K562 (cell line): ENCODE results near the gene DCLK1. TPM values are rescaled to one million over a fixed set of nuclear protein-coding genes. Genes with fewer than 3 reads are reported as not detected.

Source experiments
- ATAC-seq: fragments of 200-7000 bp; cut with Tn5 transposase; 3 replicates; pipeline ENCODE4 v1.9.1; 2020; ENCODE audit warnings: moderate library complexity
- BruUV-seq: library from RNA; stranded (reverse); fragments of 400-500 nt; replicated peaks from 2 replicates; lab custom pipeline; 2021; lab: Mats Ljungman, UMichigan
- CTCF ChIA-PET: fragments of 300-600 bp; formaldehyde crosslinking; extraction: SDS; loops from one replicate; lab custom pipeline; 2021; ENCODE audit warnings: low intra/inter-chr PET ratio; lab: Yijun Ruan, JAX
- POLR2A ChIA-PET: fragments of 300-600, 350-650 bp; sonication (Branson Sonifier 250); formaldehyde crosslinking; extraction: SDS; loops from one replicate; lab custom pipeline; 2021; ENCODE audit warnings: antibody characterized with exemption, inconsistent platforms; lab: Yijun Ruan, JAX
- DNase-seq, 4 experiments: peaks; one replicate each; pipeline versions ENCODE4 v3.0.0 to v3.0.0-alpha.2; 2011 to 2018; ENCODE audit warnings: low spot score in 3 of 4, mixed read lengths in 3 of 4; ENCODE audit errors: extremely low read depth in 1 of 4
- FAIRE-seq: peaks from 2 replicates; lab custom pipeline; 2011; peaks lifted over from hg19 to GRCh38; lab: Jason Lieb, UNC
- H2AFZ ChIP-seq: 2 replicates; pipeline ENCODE4 v1.6.0; 2011; ENCODE audit warnings: low read depth, low read length, control low read depth, inconsistent platforms
- H3K27ac ChIP-seq: fragments of 200-600 bp; 3 replicates; pipeline ENCODE4 v1.8.0; 2011; ENCODE audit warnings: low read depth, mild to moderate bottlenecking, control low read depth, inconsistent platforms, low read length, moderate library complexity, mixed read lengths; ENCODE audit errors: extremely low read depth
- H3K27me3 ChIP-seq, 2 experiments: fragments of 300-600 bp in 1 of 2; 2 replicates in 1 of 2; 3 replicates in 1 of 2; pipeline versions ENCODE4 v1.6.0 to v1.8.0; 2011; ENCODE audit warnings: inconsistent platforms in 2 of 2, low read length in 2 of 2, mild to moderate bottlenecking in 1 of 2, mixed read lengths in 1 of 2, moderate library complexity in 1 of 2; ENCODE audit not compliant: control insufficient read depth in 2 of 2, insufficient read depth in 2 of 2
- H3K36me3 ChIP-seq: fragments of 300-600 bp; 3 replicates; pipeline ENCODE4 v1.8.0; 2011; ENCODE audit warnings: mild to moderate bottlenecking, low read length, inconsistent platforms; ENCODE audit not compliant: control insufficient read depth, insufficient read depth
- H3K4me1 ChIP-seq, 2 experiments: fragments of 200-600 bp in 1 of 2; replicated peaks in 1 of 2; 2 replicates in 1 of 2; 3 replicates in 1 of 2; pipeline versions ENCODE4 v1.5.1 to v1.8.0; 2011; ENCODE audit warnings: inconsistent platforms in 2 of 2, low read length in 2 of 2, mild to moderate bottlenecking in 1 of 2, mixed read lengths in 1 of 2, moderate library complexity in 1 of 2; ENCODE audit not compliant: control insufficient read depth in 2 of 2, insufficient read depth in 2 of 2
- H3K4me2 ChIP-seq: 2 replicates; pipeline ENCODE4 v1.6.1; 2011; ENCODE audit warnings: low read length, control low read depth, inconsistent platforms, mixed read lengths; ENCODE audit not compliant: insufficient read depth
- H3K4me3 ChIP-seq: fragments of 200-600 bp; sonication (generic), shearing (Covaris generic); 2 replicates; pipeline ENCODE4 v1.5.1; 2016; ENCODE audit warnings: control low read depth, inconsistent platforms
- H3K79me2 ChIP-seq: fragments of 200-600 bp; 3 replicates; pipeline ENCODE4 v1.8.0; 2011; ENCODE audit warnings: low read length, inconsistent platforms; ENCODE audit not compliant: control insufficient read depth, insufficient read depth
- H3K9ac ChIP-seq, 2 experiments: 2 replicates each; pipeline versions ENCODE4 v1.6.0 to v1.6.1; 2011; ENCODE audit warnings: low read depth in 2 of 2, low read length in 2 of 2, control low read depth in 1 of 2, inconsistent platforms in 1 of 2, mild to moderate bottlenecking in 1 of 2, mixed read lengths in 1 of 2; ENCODE audit not compliant: insufficient read depth in 1 of 2
- H3K9me1 ChIP-seq: one replicate; pipeline ENCODE4 v1.6.0; 2011; ENCODE audit warnings: inconsistent platforms, mild to moderate bottlenecking, low read length, moderate library complexity; ENCODE audit not compliant: control insufficient read depth, insufficient read depth
- H3K9me3 ChIP-seq: replicated peaks from 2 replicates; pipeline ENCODE4 v1.5.1; 2011; ENCODE audit warnings: low read depth, low read length, inconsistent platforms; ENCODE audit not compliant: control insufficient read depth, insufficient read depth
- H4K20me1 ChIP-seq: replicated peaks from 2 replicates; pipeline ENCODE4 v1.6.1; 2011; ENCODE audit warnings: low read length, inconsistent platforms, mixed read lengths; ENCODE audit not compliant: control insufficient read depth, insufficient read depth
- CGGBP1 ChIP-seq: fragments of 250-450 bp; sonication (Bioruptor Pico); IDR thresholded peaks from 2 replicates; pipeline ENCODE4 v1.9.0; 2021; ENCODE audit warnings: mild to moderate bottlenecking
- HDAC8 ChIP-seq: fragments of 450-650 bp; IDR thresholded peaks from 2 replicates; pipeline ENCODE4 v1.6.1; 2016; ENCODE audit warnings: mild to moderate bottlenecking, missing genetic modification characterization, moderate library complexity, missing compliant biosample characterization
- KAT2B ChIP-seq: IDR thresholded peaks from one replicate; pipeline ENCODE4 v1.6.1; 2012; ENCODE audit warnings: low read depth, mild to moderate bottlenecking, control low read depth, inconsistent platforms, low read length, moderate library complexity
- MEF2A ChIP-seq: IDR thresholded peaks from 2 replicates; pipeline ENCODE4 v1.6.1; 2011; ENCODE audit warnings: low read depth, mild to moderate bottlenecking, low read length, moderate library complexity; ENCODE audit not compliant: control insufficient read depth
- SIRT6 ChIP-seq: IDR thresholded peaks from one replicate; pipeline ENCODE4 v1.6.1; 2012; ENCODE audit warnings: low read depth, mild to moderate bottlenecking, control low read depth, inconsistent platforms, low read length, moderate library complexity
- ZNF778 ChIP-seq: fragments of 450-650 bp; formaldehyde crosslinking; IDR thresholded peaks from 2 replicates; pipeline ENCODE4 v1.4.0; 2020; ENCODE audit warnings: mild to moderate bottlenecking, moderate library complexity
- ZSCAN32 ChIP-seq: fragments of 450-650 bp; formaldehyde crosslinking; IDR thresholded peaks from 2 replicates; pipeline ENCODE4 v1.4.0; 2020; ENCODE audit warnings: mild to moderate bottlenecking, moderate library complexity
- WGBS: fragments of 100-300 bp; shearing (Covaris generic); methylation state at CpG from one replicate; pipeline ENCODE4 v1.1.6; 2016; ENCODE audit warnings: low coverage, mixed read lengths; ENCODE audit not compliant: insufficient coverage; ENCODE audit errors: missing lambda C conversion rate; 5-methylcytosine and 5-hydroxymethylcytosine counted together
- in situ Hi-C: fragments of 300-500 bp; cut with MboI; formaldehyde crosslinking; loops from 4 replicates; pipeline ENCODE4 v1.15.0; 2018; ENCODE audit warnings: inconsistent platforms, mixed read lengths
- intact Hi-C: fragments of 100-400 bp; cut with micrococcal nuclease; formaldehyde crosslinking; loops from 2 replicates; pipeline ENCODE4 v1.14.2; 2022
- polyA plus RNA-seq, 8 experiments: library from polyadenylated mRNA; depleted of rRNA in 4 of 8; stranded (reverse) in 5 of 8; unstranded in 3 of 8; fragments of >200 nt; fragmentation: Nextera tagmentation in 2 of 8; fragmentation: Illumina TruSeq in 1 of 8; extraction: Ambion mirVana in 2 of 8; extraction: Trizol in 1 of 8; gene quantifications; 2 replicates each; pipeline versions ENCODE4 v1.2.1 to v1.2.3, GENCODE V29; 2011 to 2014; ENCODE audit warnings: inconsistent platforms in 1 of 8, missing spikeins in 1 of 8
- total RNA-seq, 7 experiments: library from RNA; depleted of rRNA in 6 of 7; stranded (reverse); fragments of >200 nt in 6 of 7; fragmentation: Illumina TruSeq in 2 of 7; extraction: Trizol in 2 of 7; gene quantifications; 2 replicates each; pipeline versions ENCODE4 v1.2.1 to v1.2.3, GENCODE V29; 2011 to 2021; ENCODE audit warnings: low replicate concordance in 1 of 7
- TF ChIP-seq, protein P1 (sequence below): fragments of 450-650 bp; formaldehyde crosslinking; IDR thresholded peaks from 2 replicates; pipeline ENCODE4 v1.4.0; 2020; ENCODE audit warnings: mild to moderate bottlenecking, moderate library complexity
- TF ChIP-seq, protein P2 (sequence below): fragments of 250-450 bp; sonication (Bioruptor Pico); IDR thresholded peaks from 2 replicates; pipeline ENCODE4 v1.9.0; 2021; ENCODE audit warnings: mild to moderate bottlenecking, inconsistent platforms

DCLK1 gene
- total and polyA plus RNA-seq, 9 of the 15 experiments (the other 6 are each of a cell fraction or from before 2014, with no cell fraction given), result 0.07 TPM; not detected in 8

- no peak overlapping the region for H3K27ac ChIP-seq
- ChIA-PET POLR2A (no interaction called here), CTCF (no interaction called here)
- no peaks in the 10 kb centered on the region for H4K20me1 ChIP-seq
- no peak for DNase-seq
- no peaks in the 10 kb centered on the region for H3K4me1 ChIP-seq
- H3K4me3 ChIP-seq, result no peak overlapping the region
- TF ChIP-seq HDAC8, result no peak
- no peak for TF ChIP-seq KAT2B
- TF ChIP-seq, protein P1, sequence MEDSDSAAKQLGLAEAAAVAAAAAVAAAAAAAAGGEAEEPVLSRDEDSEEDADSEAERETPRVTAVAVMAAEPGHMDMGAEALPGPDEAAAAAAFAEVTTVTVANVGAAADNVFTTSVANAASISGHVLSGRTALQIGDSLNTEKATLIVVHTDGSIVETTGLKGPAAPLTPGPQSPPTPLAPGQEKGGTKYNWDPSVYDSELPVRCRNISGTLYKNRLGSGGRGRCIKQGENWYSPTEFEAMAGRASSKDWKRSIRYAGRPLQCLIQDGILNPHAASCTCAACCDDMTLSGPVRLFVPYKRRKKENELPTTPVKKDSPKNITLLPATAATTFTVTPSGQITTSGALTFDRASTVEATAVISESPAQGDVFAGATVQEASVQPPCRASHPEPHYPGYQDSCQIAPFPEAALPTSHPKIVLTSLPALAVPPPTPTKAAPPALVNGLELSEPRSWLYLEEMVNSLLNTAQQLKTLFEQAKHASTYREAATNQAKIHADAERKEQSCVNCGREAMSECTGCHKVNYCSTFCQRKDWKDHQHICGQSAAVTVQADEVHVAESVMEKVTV (CRISPR knock-in tag), result no peak
- no peak for TF ChIP-seq ZNF778 (CRISPR knock-in tag)
- TF ChIP-seq, protein P2, sequence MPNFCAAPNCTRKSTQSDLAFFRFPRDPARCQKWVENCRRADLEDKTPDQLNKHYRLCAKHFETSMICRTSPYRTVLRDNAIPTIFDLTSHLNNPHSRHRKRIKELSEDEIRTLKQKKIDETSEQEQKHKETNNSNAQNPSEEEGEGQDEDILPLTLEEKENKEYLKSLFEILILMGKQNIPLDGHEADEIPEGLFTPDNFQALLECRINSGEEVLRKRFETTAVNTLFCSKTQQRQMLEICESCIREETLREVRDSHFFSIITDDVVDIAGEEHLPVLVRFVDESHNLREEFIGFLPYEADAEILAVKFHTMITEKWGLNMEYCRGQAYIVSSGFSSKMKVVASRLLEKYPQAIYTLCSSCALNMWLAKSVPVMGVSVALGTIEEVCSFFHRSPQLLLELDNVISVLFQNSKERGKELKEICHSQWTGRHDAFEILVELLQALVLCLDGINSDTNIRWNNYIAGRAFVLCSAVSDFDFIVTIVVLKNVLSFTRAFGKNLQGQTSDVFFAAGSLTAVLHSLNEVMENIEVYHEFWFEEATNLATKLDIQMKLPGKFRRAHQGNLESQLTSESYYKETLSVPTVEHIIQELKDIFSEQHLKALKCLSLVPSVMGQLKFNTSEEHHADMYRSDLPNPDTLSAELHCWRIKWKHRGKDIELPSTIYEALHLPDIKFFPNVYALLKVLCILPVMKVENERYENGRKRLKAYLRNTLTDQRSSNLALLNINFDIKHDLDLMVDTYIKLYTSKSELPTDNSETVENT (CRISPR knock-in tag), result no peak
- no peak for TF ChIP-seq ZSCAN32
- TF ChIP-seq MEF2A, result no peak
- TF ChIP-seq SIRT6, result no peak
- TF ChIP-seq CGGBP1 (CRISPR knock-in tag), result no peak
- no TSS peak for BruUV-seq
- H3K36me3 ChIP-seq, result no peaks in the 10 kb centered on the region
- H2AFZ ChIP-seq, result no peak overlapping the region
- no peak overlapping the region for H3K9ac ChIP-seq
- FAIRE-seq, result no peak
- no peaks in the 10 kb centered on the region for H3K9me3 ChIP-seq
- H3K27me3 ChIP-seq, result no peaks in the 10 kb centered on the region
- no peaks in the 10 kb centered on the region for H3K9me1 ChIP-seq
- H3K4me2 ChIP-seq, result no peak overlapping the region
- H3K79me2 ChIP-seq, result no peaks in the 10 kb centered on the region
- no peak for ATAC-seq
- intact Hi-C loops, result no loop called here
- 0% methylated on average over 1 of the region's 1 CpG for WGBS
- in situ Hi-C loops, result no loop called here
These were observed 316.6 kb downstream of the DCLK1 start for GRCh38 chr13:35814605-35815011.
